Bone marrow (tissue), 2 donors: ENCODE results near the gene PHF5A.

Source experiments
- DNase-seq, 2 donors: peaks; one replicate each; lab custom pipeline; 2025; lab: John Stamatoyannopoulos, UW

PHF5A gene, protein sequence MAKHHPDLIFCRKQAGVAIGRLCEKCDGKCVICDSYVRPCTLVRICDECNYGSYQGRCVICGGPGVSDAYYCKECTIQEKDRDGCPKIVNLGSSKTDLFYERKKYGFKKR

DNA sequence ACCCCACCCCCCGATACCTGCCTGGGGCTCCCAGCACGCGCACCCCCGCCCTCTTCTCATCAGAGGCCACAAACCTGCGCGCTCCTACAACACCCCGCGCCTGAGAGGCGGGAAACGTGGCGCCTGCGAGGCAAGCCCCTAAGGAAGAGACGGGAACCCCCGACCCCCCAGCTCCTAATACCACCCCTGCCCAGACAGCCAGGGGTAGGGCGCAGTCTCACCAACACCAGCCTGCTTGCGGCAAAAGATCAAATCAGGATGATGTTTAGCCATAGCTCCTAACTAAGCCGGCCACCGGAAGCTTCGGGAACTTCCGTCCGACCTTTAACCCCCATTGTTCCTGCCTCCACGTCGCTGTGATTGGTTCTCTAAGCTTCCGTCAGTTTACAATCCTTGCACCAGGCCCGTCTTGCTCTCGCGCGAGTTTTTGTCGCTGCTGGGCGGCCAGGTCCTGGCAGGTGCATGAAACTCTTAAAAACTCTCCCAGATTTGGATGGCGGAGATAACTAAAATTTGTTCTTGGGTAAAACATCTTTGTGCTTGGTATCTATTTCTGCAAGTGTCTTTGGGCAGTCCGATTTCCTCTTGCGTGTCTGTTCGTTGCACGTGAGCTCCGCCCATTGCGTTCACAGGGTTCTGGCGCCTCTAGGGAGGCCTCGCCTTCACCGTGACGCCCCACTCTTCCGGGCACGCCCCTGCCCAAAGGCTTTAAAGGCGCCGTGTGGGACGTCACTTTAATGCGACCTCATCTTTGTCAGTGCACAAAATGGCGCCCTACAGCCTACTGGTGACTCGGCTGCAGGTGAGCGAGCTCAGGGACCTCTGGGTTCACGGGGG is at the start of gene PHF5A, which contains the start of gene ACO2:
Gene PHF5A (minus strand): TSS at position 312 of the 837 bp plus-strand sequence. CDS start 39 bp downstream, at position 273.
Gene ACO2 (plus strand): TSS at position 737 of the 837 bp plus-strand sequence. CDS start 30 bp downstream, at position 767.
- peak; percentile 96 to 100 for DNase-seq

DNA sequence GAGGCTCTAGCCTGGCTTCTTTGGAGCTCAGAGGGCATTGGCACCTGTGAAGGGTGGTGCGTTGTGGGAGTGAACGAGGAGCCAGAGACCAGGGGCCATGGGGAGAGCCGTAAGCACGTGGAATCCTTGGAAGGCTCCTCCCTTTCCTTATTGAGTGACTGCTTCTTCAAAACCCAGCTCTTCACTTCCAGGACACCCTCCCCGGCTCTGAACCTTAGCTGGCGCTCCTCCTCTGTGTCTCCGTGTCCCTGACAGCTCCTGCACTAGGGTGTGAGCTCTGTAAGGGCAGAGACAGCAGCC is 49.5 kb upstream of the PHF5A start:
- no peak for DNase-seq

DNA sequence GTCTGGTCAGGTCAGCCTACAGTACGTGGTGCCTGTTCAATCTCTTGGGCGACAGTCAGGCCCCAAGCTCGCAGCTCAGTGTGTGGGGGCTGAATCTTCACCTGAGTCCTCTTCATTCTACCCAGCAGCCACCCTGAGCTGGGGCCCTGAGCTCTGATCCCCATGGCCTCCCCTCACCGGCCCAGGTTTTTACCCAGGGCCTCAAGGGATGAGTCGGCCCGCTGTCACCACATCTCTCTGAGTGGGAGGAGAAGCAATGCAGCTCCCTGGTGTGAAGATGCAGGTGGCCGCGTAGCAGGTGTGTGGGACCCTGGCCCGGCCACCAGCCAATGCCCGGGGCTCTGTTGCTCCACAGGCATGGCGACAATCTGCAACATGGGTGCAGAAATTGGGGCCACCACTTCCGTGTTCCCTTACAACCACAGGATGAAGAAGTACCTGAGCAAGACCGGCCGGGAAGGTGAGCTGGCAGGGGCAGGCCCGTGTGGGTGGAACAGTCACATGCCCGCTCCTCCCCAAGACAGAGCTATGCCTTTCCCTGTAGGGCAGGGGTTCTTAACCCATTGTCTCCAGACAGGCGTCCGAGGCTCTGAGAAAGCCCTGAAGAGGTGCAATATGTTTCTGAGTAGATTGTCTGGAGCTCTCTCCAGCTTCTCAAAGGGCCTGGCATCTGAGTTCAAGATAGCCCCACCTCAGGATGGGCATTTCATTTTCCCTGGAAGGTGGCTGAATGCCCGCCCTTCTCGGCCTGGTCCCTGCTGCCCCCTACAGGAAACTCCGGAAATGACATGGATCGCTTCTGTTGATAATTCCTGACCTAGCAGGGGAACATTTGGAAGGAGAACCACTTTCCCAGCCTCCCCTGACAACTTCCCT is 48.9 kb upstream of the PHF5A start:
- DNase-seq: no peak

DNA sequence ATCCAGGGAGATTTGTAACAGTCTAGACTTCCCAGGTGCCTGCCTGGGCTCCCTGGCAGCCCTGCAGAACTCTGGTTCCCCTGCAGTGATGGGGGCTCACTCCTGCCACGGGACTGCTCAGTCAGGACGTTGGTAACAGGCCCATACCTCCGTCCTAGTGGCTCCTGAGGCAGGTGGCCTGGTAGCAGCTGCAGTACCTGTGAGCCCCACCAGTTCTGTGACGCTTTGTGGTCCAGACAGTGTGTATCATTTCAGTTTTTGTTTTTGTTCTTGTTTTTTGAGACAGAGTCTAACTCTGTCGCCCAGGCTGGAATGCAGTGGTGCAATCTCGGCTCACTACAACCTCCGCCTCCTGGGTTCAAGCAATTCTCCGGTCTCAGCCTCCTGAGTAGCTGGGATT is 48.0 kb upstream of the PHF5A start:
- no peak for DNase-seq

DNA sequence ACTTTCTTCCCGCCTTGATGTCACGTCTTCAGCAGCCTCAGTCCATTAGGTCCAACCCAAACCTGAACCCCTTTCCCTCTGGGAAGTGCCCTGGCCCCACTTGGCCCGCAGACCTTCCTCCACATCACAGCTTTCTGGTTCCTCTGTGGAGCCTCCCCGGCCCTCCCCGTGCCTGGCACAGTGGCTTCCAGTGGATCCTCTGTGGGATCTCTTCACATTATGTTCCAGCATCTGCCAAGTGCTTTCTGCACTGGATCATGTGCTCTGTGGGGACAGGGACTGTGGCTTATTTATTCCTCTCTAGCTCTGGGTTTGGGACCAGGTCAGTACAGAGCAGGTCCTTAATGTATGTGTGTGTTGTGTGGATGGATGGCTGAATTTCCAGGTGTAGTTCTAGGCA is 44.9 kb upstream of the PHF5A start:
- no peak for DNase-seq

DNA sequence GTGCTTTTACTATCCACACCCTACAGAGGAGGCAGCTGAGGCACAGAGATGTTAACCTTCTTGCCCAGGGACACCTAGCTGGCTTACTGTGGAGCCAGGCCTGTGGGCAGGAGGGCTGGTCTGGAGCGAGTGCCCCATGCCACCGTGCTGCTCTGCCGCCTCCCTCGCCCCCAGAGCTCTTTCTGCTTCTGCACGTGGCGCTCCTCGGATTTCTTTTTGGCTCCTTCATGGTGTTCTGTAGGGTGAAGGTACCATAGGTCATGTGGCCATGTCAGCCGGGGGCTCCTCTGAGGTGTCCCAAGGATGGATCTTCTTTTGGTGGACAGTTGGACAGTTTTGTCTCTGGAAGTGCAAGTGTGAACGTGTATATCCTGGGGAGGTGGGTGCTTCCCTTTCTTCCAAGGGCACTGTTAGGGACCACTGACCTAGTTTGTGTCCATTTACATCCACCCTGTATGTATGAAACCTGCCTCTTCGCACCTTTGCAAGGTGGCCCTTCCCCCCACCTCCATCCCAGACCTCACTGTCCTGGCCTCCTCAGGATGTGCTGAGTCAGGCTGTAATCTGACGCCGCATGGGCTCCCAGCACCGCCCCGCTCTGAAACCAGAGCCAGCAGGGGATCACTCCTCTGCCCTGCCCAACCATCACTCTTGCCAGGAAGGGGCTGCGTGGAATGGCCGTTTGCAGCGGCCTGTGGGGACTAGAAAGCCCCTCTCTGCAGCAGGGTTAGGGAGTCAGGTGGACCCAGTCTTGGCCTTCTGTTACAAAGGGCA is 44.1 kb upstream of the PHF5A start:
- DNase-seq: no peak

DNA sequence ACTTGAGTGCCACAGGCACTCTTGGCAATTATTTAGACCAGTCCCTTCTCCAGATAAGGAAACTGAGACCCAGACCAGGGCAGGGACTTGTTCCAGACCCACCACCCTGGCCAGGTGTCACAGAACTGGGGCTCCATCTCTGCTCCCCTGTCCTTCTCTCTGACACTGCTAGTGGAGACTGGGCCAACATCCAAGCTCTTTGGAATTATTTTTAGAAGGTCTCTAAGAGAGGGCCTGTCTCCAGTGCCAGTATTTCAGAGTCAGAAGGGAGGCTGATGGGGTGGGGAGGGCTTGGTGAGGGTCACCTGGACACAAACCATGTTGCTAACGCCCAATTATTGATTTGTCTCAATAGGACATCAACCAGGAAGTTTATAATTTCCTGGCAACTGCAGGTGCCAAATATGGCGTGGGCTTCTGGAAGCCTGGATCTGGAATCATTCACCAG is 43.1 kb upstream of the PHF5A start:
- no peak for DNase-seq

DNA sequence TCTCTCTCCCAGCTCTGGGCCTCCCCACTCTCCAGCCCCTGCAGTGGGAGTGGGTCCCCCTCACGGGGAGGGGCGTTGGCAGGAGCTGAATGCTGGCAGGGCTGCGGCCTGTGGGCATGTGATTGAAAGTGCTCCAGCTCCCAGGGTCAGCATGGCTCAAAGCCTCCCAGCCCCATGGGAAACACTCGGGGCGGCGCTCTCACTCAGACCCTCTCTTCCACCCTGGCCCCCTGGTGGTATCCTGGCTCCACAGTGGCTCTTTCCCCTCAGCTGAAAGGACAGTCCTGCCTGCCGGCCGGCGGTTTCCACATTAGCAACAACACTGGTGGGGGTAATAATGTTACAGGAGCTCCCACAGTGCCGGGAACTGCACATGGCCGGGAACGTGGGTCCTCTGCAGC is 40.3 kb upstream of the PHF5A start:
- DNase-seq: no peak

DNA sequence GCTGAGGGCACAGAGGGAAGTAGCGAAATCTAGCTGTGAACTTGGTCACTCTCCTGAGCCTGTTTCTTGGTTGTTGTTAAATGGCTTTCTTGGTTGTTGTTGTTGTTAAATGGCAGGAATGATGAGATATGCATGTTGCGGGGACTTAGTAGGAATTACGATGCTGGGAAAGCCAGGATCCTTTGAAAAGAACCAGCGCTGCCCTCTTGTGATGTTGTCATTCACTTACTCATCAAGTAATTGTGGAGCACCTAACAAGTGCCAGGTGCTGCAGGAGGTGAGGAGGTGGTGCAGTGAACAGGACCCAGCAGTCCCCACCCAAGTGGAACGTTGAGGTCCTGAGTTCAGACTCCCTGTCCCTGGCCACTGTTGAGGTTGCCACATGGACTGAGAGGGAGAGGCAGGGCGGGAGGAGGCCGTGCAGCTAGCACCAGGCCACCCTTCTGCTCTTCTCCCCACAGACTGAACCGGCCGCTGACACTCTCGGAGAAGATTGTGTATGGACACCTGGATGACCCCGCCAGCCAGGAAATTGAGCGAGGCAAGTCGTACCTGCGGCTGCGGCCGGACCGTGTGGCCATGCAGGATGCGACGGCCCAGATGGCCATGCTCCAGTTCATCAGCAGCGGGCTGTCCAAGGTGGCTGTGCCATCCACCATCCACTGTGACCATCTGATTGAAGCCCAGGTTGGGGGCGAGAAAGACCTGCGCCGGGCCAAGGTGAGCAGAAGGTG is 39.0 kb upstream of the PHF5A start:
- DNase-seq: no peak

DNA sequence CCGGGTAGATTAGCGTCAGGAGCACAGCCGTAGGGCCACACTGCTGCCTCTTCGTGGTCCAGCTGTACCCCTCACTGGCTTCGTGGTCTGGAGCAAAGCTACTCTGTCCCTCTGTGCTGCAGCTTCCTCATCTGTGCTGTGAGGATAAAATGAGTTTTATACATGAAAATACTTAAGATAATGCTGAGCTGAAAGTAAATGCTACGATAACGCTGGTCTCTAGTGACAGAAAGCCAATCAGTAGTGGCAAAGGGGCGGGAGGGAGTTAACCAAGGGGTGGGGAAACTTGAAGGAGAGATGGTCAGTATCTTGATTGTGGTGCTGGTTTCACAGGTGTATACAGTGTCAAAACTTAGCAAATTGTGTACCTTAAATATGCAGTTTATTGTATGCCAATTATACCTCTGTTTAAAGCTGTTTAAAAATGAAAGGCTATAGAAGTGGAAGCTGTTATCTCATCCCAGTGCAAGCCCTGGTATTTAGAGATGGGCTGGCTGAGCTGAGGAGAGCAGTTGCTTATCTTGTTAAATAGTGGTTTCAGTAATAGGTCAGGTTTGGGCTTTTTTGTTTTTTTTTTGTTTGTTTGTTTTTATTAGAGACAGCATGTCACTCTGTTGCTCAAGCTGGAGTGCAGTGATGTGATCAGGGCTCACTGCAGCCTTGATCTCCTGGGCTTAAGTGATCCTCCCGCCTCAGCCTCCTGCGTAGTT is 37.2 kb upstream of the PHF5A start:
- no peak for DNase-seq

DNA sequence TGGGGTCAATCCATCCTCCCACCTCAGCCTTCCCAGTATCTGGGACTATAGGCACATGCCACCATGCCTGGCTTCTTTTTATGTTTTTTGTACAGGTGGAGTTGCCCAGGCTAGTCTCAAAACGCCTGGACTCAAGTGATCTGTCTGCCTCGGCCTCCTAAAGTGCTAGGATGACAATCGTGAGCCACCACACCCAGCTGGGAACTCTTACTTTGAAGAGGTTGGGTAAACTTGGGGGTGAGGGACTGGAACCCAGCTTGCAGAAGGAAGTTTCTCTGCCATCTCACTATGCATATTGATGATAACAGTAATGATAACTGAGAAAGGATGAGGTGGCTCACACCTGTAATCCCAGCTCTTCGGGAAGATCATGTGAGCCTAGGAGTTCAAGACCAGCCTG is 36.3 kb upstream of the PHF5A start:
- DNase-seq: no peak

DNA sequence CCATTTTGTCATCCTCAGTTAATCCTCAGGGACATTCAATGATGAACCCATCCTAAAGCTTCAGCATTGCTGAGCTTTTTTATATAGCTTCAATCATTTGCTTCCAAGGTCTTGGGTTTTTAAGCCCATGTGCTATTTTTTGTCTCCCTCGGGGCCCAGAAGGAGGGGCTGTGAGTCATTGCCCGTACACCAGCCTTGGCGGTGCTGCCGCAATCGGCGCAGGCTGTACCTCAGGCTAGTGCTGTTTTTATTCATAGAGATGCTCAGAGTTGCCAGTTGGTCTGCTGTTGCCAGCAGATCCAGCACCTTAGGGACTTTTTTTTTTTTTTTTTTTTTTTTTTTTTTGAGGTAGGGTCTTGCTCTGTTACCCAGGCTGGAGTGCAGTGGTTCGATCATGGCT is 35.9 kb upstream of the PHF5A start:
- no peak for DNase-seq

DNA sequence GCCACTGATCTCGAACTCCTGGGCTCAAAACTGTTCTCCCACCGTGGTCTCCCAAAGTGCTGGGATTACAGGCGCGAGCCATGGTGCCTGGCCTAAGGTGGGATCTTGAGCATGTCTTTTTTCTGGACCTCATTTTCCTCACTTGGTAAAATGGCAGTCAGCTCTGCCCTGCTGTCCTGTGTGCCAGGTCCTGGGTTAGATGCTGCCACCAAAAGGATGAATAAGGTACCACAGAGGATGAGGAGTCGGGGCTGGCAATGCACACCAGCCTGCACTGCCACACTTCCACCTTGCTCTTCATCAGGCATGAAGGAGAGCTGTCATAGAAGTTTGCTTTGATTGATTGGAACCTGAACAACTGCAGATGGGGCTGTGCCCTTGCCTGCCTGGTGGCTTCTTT is 32.7 kb upstream of the PHF5A start:
- no peak for DNase-seq

DNA sequence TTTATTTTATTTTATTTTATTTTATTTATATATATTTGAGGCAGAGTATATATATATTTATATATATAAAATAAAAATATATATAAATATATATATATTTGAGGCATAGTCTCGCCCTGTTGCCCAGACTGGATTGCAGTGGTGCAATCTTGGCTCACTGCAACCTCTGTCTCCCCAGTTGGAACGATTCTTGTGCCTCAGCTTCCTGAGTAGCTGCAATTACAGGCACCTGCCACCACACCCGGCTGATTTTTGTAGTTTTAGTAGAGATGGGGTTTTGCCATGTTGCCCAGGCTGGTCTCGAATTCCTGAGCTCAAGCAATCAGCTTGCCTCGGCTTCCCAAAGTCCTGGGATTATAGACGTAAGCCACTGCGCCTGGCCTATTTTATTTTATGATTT is 31.8 kb upstream of the PHF5A start:
- DNase-seq: no peak

DNA sequence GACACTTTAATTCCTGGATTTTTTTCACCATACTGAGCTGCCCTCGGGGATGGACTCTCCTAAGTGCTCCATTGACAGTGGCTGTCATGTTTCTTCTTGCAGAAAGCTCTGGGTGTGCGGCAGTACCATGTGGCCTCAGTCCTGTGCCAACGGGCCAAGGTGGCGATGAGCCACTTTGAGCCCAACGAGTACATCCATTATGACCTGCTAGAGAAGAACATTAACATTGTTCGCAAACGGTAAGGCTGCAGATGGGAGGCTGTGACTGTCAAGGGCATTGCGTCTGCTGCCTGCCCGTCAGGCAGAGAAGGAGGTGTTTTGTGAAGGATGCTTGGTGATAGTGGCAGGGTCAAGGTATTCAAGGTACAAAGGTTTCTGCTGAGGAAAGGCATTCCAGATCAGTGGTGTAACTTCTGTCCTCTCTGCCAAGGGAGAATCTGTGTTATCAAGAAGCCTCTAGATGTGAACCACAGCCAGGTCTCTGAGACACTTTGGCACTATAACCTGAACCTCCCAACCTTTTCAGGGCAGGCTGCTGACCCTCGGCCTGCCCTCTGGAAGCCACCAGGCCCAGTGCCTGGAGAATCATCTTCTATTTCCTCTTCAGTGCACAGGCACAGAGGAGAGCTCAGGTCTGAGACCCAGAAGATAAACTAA is 31.3 kb upstream of the PHF5A start:
- no peak for DNase-seq

DNA sequence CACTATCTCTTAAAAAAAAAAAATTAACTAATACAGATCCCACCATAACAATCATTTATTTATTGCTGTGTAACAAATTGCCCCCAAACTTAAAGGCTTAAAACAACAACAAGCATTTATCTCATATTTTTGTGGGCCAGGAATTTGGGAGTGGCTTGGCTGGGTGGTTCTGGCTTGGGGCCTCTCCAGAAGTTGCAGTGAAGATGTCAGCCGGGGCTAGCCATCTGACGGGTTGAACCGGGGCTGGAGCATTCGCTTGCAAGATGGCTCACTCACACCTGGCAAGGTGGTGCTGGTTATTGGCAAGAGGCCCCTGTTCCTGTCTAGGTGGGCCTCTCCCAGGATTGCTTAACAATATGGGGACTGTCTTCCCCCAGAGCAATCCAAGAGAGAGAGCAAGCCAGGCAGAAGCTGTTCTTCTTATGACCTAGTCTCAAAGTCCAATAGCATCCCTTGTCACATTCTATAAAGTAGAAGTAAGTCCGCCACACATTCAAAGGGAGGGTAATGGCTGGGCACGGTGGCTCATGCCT is 29.9 kb upstream of the PHF5A start:
- no peak for DNase-seq

DNA sequence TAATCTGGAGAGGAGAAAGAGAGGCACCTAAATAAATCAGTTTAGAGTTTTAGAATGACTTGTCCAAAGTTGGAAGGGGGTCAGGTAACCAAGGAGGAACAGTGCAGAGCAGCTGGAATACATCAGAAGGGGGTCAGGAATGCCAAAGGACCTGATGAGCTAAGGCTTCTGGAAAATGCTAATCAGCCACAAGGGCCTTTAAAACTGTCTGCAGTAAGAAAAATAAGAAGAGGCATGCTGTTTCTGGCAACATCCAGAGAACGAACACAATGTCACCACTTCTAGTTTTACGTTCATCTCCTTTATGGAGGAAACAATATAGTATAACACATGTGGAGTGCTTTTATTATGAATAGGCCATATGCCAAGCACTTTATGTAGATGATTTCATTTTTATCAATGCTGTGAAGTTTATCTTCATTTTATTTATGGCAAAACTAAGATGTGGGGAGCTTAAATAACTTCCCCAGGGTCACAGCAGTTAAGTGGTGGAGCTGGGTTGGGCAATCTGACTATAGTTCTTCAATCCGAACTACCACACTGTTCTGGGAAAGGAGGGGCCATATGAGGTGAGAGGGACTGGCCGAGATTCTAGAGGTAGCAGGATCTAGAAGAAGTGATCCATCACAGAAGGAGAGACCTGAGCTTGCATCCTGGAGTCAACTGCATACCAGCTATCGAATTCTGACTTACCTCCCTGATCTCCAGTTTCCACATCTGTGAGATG is 23.0 kb upstream of the PHF5A start:
- no peak for DNase-seq

DNA sequence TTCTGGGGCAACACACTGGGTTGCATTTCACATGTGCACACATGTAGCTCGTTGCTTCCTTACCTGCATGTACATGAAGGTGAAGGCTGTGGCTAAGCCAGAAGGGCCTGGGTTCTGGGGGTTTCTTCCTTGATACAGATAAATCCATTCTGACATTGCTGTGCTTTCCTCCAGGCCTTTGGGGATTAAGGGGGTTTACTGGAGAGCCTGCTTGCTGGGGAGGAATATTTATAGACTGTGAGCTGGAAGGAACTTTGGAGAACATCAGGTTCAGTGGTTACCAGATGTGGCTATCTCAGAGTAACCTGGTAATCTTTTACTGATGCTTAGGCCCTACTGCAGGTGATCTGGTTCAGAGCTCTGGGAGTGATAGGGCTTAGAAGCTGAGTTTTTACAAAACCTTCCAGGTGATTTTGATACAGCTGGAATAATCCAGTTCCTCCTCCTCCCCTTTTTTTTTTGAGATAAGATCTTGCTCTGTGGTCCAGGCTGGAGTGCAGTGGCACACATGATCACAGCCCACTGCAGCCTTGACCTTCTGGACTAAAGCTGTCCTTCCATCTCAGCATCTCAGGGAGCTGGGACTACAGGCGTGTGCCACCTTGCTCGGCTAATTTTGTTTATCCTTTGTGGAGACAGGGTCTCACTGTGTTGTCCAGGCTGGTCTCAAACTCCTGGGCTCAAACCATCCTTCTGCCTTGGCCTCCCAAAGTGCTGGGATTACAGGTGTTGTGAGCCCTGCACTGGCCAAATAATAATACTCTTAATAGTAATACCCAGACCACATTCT is 20.3 kb upstream of the PHF5A start:
- DNase-seq: no peak
